Ovary (tissue), 3 donors: Measurements from ENCODE around the gene HMG20A.

Experiments
- EP300 ChIP-seq: sonication (generic); formaldehyde crosslinking; IDR thresholded peaks from one replicate; pipeline ENCODE4 v1.6.1; 2017; ENCODE audit warnings: antibody characterized with exemption
- POLR2A ChIP-seq: fragments of 450-650 bp; IDR thresholded peaks from one replicate; pipeline ENCODE4 v1.6.1; 2017; ENCODE audit warnings: antibody characterized with exemption, mild to moderate bottlenecking, moderate library complexity
- TF ChIP-seq, protein P1 (sequence below), 3 donors: fragments of 450-650 bp in 2 of 3; fragments of 200-600 bp in 1 of 3; IDR thresholded peaks; one replicate each; pipeline versions ENCODE4 v1.5.1 to v1.8.0; 2016 to 2022; ENCODE audit warnings: antibody characterized with exemption in 3 of 3, mild to moderate bottlenecking in 1 of 3
- donor health status: DM: no; HTN: no; CAD: no.

DNA sequence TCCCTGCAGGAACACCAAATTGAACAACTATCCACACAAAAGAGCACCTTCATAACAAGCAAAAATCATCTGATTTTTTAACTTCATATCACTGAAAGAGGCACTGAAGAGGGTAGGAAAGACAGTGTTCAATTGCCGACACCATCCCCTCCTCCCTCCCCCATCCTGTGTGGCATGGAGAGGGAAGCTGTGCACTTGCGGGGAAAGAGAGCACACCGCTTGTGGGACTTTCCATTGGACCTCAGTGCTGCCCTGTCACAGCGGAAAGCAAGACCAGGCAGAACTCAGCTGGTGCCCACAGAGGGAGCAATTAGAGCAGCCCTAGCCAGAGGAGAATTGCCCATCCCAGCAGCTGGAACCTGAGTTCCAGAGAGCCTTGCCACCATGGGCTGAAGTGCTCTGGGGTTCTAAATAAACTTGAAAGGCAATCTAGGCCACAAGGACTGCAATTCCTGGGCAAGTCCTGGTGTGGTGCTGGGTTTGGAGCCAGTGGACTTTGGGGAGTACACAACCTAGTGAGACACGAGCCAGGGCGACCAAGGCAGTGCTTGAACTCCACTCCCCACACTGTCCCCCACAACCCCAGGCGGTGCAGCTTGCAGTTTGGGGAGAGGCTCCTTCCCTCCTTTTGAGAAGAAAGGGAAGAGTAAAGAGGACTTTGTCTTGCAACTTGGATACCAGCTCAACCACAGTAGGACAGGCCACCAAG lies 27.8 kb upstream of the HMG20A start:
- TF ChIP-seq, protein P1, sequence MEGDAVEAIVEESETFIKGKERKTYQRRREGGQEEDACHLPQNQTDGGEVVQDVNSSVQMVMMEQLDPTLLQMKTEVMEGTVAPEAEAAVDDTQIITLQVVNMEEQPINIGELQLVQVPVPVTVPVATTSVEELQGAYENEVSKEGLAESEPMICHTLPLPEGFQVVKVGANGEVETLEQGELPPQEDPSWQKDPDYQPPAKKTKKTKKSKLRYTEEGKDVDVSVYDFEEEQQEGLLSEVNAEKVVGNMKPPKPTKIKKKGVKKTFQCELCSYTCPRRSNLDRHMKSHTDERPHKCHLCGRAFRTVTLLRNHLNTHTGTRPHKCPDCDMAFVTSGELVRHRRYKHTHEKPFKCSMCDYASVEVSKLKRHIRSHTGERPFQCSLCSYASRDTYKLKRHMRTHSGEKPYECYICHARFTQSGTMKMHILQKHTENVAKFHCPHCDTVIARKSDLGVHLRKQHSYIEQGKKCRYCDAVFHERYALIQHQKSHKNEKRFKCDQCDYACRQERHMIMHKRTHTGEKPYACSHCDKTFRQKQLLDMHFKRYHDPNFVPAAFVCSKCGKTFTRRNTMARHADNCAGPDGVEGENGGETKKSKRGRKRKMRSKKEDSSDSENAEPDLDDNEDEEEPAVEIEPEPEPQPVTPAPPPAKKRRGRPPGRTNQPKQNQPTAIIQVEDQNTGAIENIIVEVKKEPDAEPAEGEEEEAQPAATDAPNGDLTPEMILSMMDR (IDR thresholded peaks at IDR 0.05): no peak
- TF ChIP-seq POLR2A (no peak), EP300 (no peak)
